ENCODE data around the gene CCDC88B.
"Not testable (repeated sequence)": the region's sequence is repeated elsewhere in the genome, so short reads cannot be mapped to it uniquely, and the experiment has no call there.

CCDC88B gene

GRCh38 chr11:64323984-64324383, 16.0 kb upstream of the CCDC88B start:
- not testable (repeated sequence) for DNase-seq

DNA sequence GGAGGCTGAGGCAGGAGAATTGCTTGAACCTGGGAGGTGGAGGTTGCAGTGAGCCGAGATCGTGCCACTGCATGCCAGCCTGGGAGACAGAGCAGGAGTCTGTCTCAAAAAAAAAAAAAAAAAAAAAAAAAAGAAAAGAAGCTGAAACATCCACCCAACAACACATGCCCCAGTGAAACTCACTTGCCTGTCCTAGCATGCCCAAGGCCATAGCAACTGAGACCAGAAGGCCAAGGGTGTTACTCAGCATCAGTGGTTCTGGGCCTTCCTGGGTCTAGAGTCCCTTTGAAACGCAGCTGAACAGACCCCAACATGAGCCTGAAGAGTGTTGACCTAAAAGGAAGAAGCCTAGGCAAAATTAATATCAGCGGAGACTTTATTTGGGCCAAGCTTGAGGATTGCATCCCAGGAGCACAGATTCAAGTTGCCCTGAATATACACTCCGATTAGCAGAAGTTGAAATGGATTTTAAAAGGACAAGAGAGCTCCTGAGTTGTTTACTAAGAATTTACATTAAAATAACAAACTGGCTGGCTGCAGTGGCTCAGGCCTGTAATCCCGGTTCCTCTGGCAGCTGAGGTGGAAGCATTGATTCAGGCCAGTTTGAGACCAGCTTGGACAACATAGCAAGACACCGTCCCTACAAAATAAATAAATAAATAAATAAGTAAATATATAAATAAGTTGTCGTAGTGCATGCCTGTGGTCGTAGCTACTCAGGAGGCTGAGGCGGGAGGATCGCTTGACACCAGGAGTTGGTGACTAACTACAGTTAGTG, 15.1 kb upstream of the CCDC88B start:
- DNase-seq: no peak

- no peak for DNase-seq
Measured at GRCh38 chr11:64327375-64327774, 12.6 kb upstream of the CCDC88B start.

- no peak for DNase-seq
Measured at GRCh38 chr11:64327993-64328392, 12.0 kb upstream of the CCDC88B start.

DNA sequence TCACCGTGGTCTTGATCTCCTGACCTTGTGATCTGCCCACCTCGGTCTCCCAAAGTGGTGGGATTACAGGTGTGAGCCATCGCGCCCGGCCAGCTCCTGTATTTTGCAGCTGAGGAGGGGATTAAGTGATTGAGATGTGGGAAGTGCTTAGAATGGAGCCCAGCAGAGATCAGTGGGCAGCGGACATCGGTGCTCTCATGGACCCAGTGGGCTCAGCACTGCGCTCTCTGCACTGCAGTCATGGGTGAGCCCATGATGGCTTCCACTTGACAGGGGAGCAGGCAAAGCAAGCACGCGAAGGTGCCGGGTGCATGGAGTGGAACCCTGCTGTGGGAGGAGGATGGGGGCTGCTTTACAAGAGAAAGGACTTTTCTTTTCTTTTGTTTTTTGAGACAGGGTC, 9.1 kb upstream of the CCDC88B start:
- no peak for DNase-seq

DNA sequence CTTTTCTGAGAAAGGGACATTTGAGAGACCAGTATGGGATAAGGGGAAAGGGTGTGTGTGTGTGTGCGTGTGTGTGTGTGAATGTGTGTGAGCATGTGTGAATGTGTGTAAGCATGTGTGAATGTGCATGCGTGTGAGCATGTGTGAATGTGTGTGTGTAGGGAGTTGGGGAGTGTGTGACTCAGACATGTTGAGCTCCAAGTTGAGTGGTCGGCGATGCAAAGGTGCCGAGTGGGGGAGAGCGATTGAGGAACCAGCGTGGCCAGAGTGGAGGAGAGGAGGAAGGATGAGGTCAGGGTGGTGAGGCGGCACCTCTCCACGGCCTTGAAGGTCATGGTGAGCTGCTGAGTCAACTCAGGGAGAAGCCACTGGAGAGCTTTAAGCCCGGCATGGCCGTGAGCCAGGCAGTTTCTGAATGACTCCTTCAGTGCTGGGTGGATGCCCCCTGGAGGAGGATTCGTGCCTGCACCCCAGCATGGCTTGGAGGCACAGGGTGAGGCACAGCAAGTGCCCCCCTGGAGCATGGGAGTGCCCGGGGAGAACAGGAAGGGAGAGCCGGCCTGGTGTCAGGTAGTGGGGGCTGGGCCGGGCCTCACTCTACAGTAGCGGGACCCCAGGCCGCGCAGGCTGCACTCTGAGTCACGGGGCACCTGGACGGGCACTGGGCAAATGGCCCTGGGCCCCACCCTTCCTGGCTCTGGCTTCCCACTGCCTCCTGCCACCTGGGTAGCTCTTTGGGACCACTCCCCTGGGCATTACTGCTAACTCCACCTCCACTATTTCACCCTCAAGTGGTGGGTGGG, 8.2 kb upstream of the CCDC88B start:
- DNase-seq: peak; percentile 73

DNA sequence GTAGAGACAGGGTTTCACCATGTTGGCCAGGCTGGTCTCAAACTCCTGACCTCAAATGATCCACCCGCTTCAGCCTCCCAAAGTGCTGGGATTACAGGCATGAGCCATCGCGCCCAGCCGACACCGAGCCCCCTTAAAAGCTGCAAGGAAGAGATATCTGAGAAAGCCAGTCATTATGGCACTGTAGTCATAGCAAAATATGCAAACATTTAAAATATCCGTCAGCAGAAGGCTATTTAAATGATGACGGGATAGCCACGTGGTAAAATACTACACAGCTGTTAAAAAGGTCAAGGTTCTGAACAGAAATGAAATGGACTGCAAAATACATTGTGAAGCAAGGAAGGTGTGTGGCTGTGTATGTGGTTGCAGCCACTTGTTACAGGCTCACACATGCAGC, 6.4 kb upstream of the CCDC88B start:
- no peak for DNase-seq

GRCh38 chr11:64334764-64335735, 5.0 kb upstream of the CCDC88B start:
- peak; percentile 97 for DNase-seq

- DNase-seq: no peak
Measured at GRCh38 chr11:64337538-64338249, 2.3 kb upstream of the CCDC88B start.

- no peak for DNase-seq
Measured at GRCh38 chr11:64338716-64339115, 1.3 kb upstream of the CCDC88B start.

DNA sequence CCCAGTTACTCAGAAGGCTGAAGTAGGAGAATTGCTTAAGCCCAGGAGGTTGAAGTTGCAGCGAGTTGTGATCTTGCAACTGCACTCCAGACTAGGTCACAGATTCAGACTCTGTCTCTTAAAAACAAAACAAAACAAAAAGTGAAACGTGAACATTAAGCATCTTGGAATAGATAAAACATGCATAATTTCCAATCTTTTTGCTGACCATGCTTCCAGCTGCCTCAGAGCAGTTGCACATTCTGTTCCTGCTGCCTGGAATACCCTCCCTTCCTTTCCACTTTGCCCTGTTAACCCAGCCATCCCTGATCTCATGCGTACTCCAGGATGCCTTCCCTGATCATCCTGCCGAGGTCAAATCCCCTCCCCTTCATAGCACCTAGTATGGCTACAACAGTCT, 718 bp upstream of the CCDC88B start:
- DNase-seq: no peak

GRCh38 chr11:64340671-64341335, 799 bp downstream of the CCDC88B start:
- no peak for DNase-seq

DNA sequence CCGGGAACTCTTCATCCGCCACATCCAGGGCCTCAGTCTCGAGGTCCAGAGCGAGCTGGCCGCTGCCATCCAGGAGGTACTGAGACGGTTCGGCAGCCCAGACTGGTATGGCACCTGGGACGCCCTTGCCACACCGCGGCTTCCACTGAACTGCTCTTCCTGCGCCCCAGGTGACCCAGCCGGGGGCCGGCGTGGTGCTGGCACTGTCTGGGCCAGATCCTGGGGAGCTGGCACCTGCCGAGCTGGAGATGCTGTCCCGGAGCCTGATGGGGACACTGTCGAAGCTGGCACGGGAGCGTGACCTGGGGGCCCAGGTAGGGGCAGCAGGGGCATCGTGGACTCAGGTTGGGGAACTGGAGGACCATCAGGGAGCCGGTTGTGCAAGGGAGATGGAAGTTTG, 1.4 kb downstream of the CCDC88B start:
- no peak for DNase-seq

DNA sequence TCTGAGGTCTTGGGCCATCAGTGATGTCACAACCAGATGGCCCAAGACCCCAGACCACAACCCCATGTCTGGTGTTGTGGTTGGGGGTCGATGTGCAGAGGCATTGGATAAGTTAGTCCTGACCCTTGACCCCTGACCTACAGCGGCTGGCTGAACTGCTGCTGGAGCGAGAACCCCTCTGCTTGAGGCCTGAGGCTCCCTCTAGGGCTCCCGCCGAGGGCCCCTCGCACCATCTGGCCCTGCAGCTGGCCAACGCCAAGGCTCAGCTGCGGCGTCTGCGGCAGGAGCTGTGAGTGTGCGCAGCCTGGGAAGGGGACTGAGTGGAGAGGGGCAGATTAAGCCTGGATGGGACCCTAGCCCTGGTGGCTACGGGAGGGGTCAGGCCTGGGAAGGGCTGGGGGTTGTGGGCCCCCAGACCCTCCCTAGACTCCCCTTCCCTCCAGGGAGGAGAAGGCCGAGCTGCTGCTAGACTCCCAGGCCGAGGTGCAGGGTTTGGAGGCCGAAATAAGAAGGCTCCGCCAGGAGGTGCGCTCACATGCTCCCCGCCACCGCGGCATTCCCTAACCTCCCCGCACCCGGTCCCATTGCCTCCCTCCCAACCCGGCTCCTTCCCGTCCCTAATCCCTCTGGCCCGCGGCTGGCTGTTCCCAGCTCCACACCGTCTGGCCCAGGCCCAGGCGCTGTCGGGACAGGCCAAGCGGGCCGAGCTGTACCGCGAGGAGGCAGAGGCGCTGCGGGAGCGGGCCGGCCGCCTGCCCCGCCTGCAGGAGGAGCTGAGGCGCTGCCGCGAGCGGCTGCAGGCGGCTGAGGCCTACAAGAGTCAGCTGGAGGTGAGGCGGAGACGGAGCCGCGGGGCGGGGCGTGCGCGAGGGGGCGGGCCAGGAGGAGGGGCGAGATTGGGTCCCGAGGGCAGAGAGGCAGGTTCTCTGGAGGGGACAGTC, 2.1 kb downstream of the CCDC88B start:
- peak; percentile 94 for DNase-seq

- no peak for DNase-seq
Measured at GRCh38 chr11:64342869-64343745, 3.1 kb downstream of the CCDC88B start.

- DNase-seq: peak; percentile 68
Measured at GRCh38 chr11:64343767-64344559, 4.0 kb downstream of the CCDC88B start.

DNA sequence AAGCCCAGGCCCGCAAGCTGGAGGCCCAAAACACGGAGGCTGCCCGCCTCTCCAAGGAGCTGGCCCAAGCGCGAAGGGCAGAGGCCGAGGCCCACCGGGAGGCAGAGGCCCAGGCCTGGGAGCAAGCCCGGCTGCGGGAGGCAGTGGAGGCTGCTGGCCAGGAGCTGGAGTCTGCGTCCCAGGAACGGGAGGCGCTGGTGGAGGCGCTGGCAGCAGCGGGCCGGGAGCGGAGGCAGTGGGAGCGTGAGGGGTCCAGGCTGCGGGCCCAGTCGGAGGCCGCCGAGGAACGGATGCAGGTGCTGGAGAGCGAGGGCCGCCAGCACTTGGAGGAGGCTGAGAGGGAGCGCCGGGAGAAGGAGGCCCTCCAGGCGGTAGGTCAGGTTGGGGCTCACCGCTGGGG, 4.8 kb downstream of the CCDC88B start:
- DNase-seq: no peak

DNA sequence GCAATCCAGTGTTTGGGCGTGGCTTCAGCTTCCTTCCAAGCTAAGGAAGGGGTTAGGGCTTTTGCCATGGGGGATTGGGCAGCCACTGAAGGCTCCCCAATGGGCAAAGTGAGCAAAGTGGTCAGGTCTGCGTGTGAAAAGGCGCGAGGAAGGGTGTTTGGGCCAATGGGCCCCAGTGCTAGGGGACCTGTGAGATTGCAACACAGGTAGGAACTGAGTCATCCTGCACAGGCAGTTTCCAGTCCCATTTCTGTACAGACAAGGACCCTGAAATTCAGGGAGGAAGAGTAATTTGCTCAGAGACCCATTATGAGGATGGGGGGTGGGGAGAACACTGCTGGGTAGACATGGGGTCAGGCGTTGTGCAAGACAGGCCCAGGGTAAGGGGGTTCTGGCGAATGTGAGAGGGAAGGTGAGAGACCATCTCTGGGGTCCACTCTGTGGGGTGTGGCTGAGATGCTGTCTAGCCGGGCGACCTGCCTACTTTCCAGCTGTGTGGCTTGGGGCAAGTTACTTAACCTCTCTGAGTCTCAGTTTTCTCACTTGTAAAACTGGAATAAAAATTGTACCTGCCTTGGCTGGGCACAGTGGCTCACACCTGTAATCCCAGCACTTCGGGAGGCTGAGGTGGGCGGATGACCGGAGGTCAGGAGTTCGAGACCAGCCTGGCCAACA, 7.3 kb downstream of the CCDC88B start:
- no peak for DNase-seq

Measured in NCI-H69 (cell line).